GM21717 (cell line): ENCODE results near the gene TEX38.

Experiments used
- ATAC-seq: cut with Tn5 transposase; IDR thresholded peaks from one replicate; pipeline ENCODE4 v1.9.1; 2021; ENCODE audit warnings: mild to moderate bottlenecking, moderate library complexity; ENCODE audit not compliant: unreplicated experiment

Gene TEX38

DNA sequence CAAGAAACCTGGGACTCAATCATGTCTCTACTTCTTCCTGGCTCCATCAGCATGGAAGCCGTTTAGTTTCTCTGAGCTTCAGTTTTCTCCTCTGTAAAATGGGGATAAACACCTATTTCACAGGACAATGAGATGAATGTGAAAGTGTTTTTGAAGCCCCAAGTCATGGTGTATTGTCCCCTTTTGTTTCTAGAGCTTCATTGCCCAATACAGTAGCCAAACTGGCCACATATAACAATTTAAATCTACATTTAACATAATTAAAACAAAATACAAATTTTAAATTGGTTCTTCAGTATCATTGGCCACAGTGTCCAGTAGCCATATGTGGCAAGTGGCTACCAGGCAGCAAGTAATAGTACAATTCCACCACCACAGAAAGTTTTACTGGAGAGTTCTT lies 49.5 kb downstream of the TEX38 start:
- no peak for ATAC-seq

DNA sequence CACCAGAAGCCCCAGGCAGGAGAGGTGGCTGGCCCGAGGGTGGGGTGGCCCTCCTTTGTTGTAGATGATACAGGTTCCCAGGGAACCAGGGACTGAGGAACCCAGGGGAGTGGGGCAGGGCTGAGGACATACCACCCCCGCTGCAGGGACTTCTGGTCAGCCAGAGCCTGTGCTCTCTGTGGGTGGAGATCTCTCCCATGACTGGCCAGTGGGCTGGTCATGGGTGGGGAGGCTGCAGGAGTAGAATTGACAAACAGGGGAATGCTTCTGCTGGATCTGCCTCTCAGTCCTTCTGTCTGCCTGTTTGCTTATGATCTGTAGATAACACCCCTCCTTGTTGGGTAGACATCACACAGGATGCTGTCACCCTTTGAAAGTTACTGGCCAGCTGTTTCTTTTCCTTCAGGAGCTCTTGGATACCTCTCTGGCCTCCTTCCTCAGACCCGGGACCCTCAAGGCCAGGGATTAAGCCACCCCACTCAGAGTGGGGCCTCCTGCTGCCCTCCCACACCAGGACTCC lies 50.1 kb downstream of the TEX38 start:
- ATAC-seq = no peak
